Measurements from ENCODE around the gene FRMD4A.
"Not testable (repeated sequence)": the region's sequence is repeated elsewhere in the genome, so short reads cannot be mapped to it uniquely, and the experiment has no call there.

The FRMD4A gene

DNA sequence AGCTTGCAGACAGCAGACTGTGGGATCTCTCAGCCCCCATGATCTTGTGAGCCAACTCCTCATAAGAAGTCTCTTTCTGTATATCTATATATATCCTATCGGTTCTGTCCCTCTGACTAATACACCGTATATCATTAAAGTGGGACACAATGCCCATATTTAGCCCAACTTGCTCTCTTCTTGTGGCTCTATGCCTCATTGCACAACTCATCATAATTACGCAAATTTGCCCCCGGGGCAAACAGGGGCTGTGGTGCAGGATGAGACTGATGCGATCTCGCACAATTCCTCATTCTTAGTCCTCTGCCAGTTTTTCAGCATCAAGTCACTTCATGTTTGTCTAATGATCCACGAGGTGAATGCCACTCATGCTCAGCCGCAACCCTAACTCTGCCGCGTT is 560.8 kb downstream of the FRMD4A start:
- H3K4me3 ChIP-seq (ENCODE audit: low read depth, low read length), result no peak overlapping the region
- TF ChIP-seq, protein P1, sequence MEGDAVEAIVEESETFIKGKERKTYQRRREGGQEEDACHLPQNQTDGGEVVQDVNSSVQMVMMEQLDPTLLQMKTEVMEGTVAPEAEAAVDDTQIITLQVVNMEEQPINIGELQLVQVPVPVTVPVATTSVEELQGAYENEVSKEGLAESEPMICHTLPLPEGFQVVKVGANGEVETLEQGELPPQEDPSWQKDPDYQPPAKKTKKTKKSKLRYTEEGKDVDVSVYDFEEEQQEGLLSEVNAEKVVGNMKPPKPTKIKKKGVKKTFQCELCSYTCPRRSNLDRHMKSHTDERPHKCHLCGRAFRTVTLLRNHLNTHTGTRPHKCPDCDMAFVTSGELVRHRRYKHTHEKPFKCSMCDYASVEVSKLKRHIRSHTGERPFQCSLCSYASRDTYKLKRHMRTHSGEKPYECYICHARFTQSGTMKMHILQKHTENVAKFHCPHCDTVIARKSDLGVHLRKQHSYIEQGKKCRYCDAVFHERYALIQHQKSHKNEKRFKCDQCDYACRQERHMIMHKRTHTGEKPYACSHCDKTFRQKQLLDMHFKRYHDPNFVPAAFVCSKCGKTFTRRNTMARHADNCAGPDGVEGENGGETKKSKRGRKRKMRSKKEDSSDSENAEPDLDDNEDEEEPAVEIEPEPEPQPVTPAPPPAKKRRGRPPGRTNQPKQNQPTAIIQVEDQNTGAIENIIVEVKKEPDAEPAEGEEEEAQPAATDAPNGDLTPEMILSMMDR (IDR thresholded peaks at IDR 0.05; ENCODE audit: low read depth, low read length, missing control alignments), result no peak
- no peaks in the 10 kb centered on the region for H3K27me3 ChIP-seq (replicated peaks)
- peak overlapping the region; percentile 59 for H3K27ac ChIP-seq
- in situ Hi-C loops (cut with HindIII; ENCODE audit: low pct_ligation_motif_present, low sequenced_read_pairs), result no loop called here
- peak; percentile 53 for DNase-seq
- H3K36me3 ChIP-seq (replicated peaks), result peaks cover 10% of the 10 kb centered on the region

DNA sequence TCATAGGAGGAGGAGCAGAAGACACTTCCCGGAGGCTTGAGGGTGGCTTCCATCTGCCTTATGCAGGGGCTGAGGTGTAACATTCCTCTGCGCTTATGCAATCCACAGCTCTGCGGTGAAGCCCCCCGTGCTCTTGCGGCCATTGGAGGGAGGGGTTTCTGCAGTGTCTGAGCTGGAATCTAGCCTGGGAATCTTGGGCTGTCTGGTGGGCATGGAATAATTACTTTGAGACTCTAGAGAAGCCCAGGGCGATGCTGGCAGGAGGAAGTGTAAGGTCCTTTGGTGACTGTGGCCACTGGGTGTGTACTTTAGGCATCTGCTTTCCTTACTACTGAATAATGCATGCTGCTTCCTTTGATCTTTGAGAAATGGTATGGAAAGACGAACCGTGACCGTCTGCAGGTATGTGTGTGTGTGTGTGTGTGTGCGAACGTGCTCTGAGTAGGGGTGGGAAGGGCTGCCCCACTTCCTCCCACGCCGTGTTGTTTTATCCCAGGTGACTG is 563.0 kb downstream of the FRMD4A start:
- TF ChIP-seq, protein P1 (IDR thresholded peaks at IDR 0.05; ENCODE audit: low read depth, low read length, missing control alignments), result no peak
- no peaks in the 10 kb centered on the region for H3K27me3 ChIP-seq (replicated peaks)
- peaks cover 8% of the 10 kb centered on the region for H3K36me3 ChIP-seq (replicated peaks)
- H3K27ac ChIP-seq, result no peak overlapping the region
- DNase-seq, result no peak
- H3K4me3 ChIP-seq (ENCODE audit: low read depth, low read length), result no peak overlapping the region
- in situ Hi-C loops (cut with HindIII; ENCODE audit: low pct_ligation_motif_present, low sequenced_read_pairs), result no loop called here

DNA sequence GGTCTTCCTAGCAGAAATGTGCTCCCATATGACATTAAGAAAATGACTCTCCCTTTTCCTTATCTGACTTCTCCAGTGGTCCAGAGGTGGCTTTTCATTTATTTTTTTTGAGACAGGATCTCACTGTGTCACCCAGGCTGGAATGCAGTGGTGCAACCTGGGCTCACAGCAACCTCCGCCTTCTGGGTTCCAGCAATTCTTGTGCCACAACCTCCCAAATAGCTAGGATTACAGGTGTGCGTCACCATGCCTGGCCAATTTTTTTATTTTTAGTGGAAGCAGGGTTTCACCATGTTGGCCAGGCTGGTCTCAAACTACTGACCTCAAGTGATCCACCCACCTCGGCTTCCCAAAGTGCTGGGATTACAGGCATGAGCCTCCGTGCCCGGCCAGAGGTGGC is 563.6 kb downstream of the FRMD4A start:
- H3K4me3 ChIP-seq (ENCODE audit: low read depth, low read length); H3K36me3 ChIP-seq (replicated peaks); H3K27me3 ChIP-seq (replicated peaks); H3K27ac ChIP-seq; in situ Hi-C loops (cut with HindIII; ENCODE audit: low pct_ligation_motif_present, low sequenced_read_pairs); DNase-seq: not testable (repeated sequence)

DNA sequence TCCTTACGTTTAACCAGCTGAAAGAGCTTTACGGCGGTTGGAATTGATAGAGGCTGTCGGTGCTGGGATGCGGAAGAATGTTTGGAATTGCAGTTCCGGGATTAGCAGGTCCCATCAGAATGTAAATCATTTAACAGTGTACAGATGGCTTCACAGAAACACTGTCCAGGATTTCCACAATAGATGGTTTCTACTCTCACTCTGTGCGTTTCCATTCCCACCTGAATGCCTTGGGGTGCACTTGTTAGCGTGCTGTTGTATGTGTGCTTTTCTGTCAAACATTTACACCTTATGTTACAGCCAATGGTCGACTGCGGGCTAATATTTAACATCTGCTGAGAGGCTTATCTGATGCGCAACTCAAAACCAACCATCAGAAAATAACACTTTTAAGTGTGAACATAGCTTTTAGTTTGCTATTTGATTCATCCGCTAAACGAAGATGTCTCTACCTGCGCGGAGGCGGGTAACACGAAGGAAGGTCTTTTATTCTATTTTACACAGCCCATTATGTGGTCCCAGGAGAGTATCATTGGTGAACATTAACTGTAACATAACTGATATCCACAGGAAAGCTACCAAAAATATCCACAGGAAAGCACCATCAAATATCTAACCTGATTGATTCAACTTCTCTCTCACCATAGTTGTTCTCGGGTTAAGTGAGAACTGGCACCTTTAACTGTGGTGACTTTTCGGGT is 564.9 kb downstream of the FRMD4A start:
- TF ChIP-seq, protein P1 (IDR thresholded peaks at IDR 0.05; ENCODE audit: low read depth, low read length, missing control alignments), result no peak
- H3K36me3 ChIP-seq (replicated peaks), result peaks cover 8% of the 10 kb centered on the region
- in situ Hi-C loops (cut with HindIII; ENCODE audit: low pct_ligation_motif_present, low sequenced_read_pairs), result no loop called here
- H3K27ac ChIP-seq, result no peak overlapping the region
- no peaks in the 10 kb centered on the region for H3K27me3 ChIP-seq (replicated peaks)
- H3K4me3 ChIP-seq (ENCODE audit: low read depth, low read length), result no peak overlapping the region
- no peak for DNase-seq

DNA sequence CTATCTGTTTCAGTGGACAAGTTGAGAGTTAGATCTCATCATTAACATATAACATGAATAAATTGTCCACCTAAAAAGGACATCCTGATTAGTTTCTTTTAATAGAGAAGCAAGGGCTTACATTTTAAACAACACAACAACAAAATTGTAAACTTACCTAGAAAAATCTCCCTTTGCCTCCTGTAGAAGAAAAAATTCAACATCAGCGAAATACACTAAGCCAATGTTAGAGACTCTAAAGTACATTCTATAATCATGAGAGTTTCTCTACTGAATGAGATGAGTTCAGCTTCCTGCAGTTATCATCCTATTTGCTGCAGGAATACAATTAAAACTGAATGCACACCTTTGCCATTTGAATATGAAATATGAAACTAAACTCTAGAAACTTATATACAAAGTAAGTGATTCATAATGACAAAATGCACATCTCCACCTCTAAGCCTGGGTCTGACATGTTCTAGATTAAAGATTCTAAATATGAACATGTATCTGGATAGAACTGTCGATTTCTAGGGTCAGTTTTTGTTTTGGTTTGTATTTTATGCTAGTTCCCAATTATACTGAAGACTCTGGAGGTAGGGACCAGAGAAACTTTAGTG is 569.1 kb downstream of the FRMD4A start:
- in situ Hi-C loops (cut with HindIII; ENCODE audit: low pct_ligation_motif_present, low sequenced_read_pairs), result no loop called here

DNA sequence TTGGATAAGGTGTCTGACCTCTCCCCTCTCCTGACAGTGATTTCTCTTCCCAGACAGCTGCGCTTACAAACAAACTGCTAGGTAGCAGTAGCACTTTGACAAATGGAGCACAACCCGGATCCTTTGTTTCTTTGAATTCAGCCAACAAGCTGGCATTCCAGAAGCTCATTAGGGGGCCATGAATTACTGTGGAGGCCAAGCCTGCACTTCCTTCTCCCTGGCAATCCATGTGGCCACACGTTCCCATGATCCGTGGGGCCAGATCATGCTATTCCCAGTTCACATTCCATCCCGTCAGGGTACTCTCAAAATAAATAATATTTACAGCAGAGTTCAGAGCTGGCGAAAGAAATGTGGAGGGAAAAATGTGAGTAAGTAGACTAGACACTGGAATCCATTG is 571.6 kb downstream of the FRMD4A start:
- H3K27me3 ChIP-seq (replicated peaks), result no peaks in the 10 kb centered on the region
- in situ Hi-C loops (cut with HindIII; ENCODE audit: low pct_ligation_motif_present, low sequenced_read_pairs), result no loop called here
- no peak overlapping the region for H3K4me3 ChIP-seq (ENCODE audit: low read depth, low read length)
- TF ChIP-seq, protein P1 (IDR thresholded peaks at IDR 0.05; ENCODE audit: low read depth, low read length, missing control alignments), result no peak
- no peak for DNase-seq
- H3K36me3 ChIP-seq (replicated peaks), result no peaks in the 10 kb centered on the region
- peak overlapping the region; percentile 86 for H3K27ac ChIP-seq

More for the DNA sequence above, 569.1 kb downstream of the FRMD4A start:
- H3K4me3 ChIP-seq (ENCODE audit: low read depth, low read length), result no peak overlapping the region
- H3K36me3 ChIP-seq (replicated peaks), result no peaks in the 10 kb centered on the region
- TF ChIP-seq, protein P1 (IDR thresholded peaks at IDR 0.05; ENCODE audit: low read depth, low read length, missing control alignments), result no peak
- H3K27me3 ChIP-seq (replicated peaks), result no peaks in the 10 kb centered on the region
- DNase-seq, result no peak
- H3K27ac ChIP-seq, result no peak overlapping the region

Measured in brain microvascular endothelial cell (primary cell).